HG02885 (cell line): ENCODE measurements around the gene GAMT.

Source experiments
- ATAC-seq: cut with Tn5 transposase; IDR thresholded peaks from one replicate; pipeline ENCODE4 v1.9.1; 2021; ENCODE audit warnings: mild to moderate bottlenecking; ENCODE audit not compliant: unreplicated experiment, poor library complexity

Gene GAMT

DNA sequence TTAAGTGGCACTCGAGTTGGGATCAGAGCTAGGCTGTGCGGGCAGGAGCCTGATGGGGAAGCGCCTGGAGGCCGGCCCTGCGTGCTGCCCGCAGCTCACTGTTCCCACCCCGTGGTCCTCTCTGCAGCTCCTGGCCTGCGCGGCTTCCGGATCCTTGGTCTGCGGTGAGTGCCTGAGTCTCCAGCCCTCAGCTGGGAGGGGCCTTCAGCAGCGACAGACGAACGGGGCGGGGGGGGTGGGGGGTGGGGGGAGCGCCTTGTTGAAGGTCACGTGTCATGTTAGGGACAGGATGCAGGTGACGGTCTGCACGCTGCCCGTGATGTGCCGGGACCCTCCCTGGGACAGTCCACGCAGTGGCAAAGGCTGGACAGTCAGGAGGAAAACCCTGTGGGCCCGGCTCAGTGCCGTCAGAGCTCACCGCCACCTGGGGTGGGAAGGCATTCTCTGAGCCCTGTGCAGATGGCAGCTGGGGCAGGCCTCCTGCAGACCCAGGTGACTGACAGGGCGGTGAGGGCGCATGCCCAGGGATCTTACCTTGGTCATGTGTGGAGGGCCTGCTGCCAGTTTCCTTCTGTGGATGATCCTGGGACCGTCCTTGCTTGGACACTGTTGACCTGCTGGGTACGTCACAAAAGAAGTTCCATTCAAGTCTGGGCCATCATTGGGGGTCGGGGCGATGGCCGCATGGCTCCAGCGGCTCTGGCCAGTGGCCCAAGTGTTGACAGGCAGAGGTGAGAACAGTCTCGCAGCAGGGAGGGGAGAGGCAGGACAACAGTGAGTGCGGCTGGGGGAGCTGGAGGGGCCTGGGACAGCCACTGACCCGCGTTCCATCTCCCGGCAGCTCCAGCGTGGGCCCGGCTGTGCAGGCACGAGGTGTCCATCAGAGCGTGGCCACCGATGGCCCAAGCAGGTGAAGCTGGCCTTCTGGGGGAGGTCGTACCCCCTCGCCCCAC lies 13.4 kb downstream of the GAMT start:
- no peak for ATAC-seq

DNA sequence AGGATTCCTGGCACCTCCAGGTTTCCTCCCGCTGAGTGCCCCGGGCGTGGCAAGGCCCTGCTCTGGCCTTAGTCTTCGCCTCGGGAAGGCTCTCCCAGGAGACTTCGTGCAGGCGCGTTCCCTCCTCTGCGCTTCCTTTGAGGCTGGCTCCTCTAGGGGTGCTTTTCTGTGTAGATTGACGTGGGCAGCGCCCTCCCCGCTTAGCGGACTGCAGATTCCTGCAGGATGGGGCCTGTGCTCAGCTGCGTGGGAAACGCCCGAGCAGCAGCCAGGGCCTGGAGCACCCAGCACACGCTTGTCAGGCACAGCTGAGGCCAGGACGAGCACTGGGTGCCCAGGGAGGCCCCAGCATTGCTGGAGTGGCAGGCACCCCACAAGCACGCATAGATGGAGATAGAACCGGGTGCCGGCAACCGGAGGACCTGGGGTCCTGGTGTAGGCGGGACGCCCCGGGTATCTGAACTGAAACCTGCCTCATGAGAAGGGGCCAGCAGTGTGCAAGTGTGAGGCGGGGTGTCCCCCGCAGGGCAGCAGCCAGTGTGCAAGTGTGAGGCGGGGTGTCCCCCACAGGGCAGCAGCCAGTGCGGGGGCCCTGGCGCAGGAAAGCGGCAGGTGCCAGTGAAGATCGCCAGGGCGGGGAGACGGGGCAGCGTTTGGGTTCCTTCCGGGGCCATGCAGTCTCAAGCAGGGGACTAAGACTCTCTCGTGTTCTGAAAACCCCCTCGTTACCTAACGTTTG lies 14.2 kb downstream of the GAMT start:
- ATAC-seq, result no peak

DNA sequence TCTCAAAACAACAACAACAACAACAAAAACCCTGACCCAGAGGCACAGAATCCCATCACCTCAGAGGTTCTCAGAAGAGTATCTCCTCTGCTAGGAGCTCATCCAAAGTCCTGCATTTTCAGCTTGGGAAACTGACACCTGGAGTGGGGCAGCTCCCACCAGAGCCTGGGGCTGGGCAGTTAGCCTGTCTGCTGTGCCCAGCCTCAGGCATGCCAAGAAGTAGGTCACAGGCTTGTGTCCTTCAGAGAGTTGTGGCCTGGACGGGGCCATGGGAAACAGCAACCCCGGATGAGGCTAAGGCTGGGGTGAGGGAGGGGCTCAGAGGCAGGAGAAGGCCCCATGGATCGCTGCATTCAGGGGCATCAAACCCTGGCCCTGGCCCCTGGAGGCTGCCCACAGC lies 15.5 kb downstream of the GAMT start:
- ATAC-seq, result no peak

DNA sequence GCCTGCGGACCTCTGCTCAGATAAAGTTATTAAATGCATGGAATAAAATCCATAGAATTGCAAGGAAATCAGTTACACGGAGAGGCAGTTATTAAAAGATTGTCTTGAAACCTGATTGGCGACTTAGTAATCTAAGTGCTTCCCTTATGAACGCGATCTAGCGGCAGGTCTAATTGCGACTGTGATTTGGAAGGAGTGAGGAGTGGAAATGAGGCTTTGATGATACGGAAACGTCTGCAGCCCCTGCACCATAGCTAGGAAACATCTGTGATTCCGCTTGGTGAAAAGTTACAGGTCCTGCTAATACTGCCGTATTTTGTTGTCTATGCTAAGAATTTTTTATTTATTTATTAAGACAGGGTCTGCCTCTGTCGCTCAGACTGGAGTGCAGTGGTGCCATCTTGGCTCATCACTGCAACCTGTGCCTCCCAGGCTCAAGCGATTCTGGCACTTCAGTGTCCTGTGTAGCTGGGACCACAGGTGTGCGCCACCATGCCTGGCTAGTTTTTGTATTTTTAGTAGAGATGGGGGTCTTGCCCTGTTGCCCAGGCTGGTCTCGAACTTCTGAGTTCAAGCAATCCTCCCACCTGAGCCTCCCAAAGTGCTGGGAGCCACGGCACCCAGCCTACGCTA lies 16.7 kb downstream of the GAMT start:
- ATAC-seq, result no peak

DNA sequence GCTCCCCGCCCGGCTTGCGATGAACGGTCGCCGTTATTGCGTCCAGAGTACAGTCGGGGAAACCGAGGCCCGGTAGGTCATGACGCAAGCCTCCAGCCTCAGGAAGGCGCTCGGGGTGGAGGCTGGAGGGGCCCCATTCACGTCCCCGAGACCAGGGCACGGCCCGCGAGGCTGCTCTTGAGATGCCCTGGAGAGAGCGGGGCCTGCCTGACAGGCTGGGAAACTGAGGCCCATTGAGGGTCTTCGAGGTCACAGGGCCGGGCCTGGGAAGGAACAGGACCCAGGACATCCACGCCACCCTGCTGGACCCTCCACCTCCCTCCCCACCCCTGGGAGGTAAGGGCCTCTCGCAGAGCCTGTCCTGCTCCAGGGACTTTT lies 17.3 kb downstream of the GAMT start:
- no peak for ATAC-seq

DNA sequence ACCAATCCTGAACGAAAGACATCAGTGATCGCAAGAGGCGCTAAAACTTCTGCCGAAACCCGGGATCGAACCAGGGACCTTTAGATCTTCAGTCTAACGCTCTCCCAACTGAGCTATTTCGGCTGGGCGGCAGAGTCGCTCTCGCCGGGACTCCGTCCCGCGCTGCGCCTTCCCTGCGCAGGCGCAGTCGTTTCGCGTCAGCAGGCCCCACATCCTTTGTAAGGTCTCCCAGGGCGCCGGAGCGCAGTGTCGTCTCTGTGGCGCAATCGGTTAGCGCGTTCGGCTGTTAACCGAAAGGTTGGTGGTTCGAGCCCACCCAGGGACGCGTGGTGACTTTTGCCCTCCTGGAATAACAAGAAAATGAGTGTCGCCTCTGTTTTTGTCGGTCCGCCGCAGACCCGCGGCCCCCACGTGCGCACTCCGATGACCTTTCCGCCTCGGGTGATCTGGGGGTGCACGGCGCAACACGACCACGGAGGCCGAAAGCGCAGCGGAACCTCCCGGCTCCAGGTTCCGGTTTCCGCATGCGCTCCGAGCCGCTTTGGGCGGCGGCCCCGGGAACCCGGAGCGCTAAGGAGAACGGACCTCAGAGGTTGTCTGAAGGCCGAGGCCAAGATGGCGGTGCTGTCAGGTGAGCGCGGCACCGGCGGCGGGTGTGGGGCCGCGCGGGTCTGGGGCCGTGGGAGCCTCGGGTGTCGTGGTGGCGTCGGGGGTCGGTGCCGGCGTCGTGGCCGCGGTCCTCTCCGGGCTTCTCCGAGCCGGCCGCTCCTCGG lies 17.8 kb downstream of the GAMT start, which contains the start of gene NDUFS7:
NDUFS7 (plus strand) TSS at position 596 of the 773 bp plus-strand sequence; CDS start at position 616, 20 bp downstream.
- peak; percentile 81 for ATAC-seq

DNA sequence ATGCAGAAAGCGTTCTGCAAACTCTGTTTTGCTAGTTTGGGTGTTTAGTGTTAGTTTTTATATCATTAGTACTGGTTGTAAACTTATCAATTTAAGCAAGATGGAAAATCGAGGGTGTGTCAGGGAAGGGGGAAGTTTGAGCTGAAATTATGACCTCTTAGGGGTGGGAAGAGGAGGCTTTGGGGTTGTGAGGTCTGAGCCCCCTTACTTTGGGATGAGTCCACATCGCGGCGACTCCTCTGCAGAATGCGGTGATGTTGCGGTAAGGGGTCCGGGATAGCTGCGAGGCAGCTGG lies 18.4 kb downstream of the GAMT start:
- ATAC-seq, result no peak

DNA sequence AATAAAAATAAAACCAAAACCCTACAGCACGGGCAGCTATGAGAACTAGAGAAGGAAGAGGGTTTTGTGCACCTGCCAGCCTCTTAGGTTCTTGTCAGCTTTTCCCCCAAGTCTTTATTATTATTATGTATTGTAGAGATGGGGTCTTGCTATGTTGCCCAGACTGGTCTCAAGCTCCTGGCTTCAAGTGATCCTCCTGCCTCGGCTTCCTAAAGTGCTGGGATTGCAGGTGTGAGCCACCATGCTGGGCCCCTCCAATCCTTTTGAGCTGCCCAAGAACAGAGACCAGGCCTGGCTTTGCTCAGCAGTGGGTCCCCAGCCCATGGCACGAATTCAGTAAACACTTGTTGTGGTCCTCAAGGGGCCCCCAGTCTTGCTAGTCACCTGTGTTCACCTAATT lies 19.1 kb downstream of the GAMT start:
- no peak for ATAC-seq

DNA sequence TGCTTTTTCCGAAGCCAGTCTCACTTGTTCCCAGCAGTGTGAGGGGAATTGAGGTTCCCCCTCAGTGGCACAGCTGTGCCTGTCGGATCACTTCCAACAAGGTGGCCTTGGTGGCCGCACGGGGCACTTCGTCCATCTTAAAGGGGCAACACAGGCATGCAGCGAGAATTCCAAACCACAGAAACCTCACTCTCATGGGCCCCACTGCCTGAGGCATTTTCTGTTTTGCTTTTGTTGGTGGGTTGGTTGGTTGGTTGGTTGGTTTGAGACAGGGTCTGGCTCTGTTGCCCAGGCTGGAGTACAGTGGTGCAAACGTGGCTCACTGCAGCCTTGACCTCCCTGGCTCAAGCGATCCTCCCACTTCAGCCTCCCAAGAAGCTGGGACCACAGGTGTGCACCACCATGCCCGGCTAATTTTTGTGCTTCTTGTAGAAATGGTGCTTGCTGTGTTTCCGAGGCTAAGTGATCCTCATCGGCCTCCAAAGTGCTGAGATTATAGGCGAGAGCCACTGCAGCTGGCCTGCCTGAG lies 21.3 kb downstream of the GAMT start:
- ATAC-seq, result no peak

DNA sequence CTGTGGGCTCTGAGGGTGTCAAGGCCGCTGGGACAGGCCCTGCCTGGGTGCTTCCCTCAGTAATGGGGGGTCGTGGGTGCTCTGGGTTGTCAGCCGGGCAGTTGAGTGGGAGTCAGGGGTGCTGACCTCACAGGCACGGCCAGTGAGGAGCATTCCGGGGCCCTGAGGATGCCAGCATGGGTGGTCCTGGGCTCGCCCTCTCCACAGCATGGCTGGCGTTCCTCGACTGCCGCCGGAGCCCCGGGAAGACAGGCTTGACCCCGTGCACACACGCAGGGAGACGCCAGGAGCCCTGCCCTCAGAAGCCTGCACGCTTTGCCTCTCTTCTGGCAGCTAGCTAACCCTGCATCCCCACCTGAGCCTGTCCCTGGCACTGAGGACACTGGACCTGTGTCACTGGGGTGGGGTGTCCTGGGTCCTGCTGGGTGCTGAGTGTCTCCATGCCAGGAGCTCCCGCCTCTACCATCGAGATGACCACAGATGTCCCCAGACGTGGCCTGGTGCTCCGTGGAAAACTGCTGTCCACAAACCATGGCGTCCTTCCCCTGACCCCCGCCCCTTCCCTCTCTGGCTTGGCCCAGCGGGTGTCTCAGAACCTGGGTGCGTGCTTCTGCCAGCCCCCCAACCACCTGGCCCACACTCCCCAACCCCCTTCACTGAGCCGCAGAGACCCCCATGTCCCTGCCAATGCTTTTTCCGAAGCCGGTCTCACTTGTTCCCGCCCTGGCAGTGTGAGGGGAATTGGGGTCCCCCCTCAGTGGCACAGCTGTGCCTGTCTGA lies 22.0 kb downstream of the GAMT start:
- no peak for ATAC-seq

DNA sequence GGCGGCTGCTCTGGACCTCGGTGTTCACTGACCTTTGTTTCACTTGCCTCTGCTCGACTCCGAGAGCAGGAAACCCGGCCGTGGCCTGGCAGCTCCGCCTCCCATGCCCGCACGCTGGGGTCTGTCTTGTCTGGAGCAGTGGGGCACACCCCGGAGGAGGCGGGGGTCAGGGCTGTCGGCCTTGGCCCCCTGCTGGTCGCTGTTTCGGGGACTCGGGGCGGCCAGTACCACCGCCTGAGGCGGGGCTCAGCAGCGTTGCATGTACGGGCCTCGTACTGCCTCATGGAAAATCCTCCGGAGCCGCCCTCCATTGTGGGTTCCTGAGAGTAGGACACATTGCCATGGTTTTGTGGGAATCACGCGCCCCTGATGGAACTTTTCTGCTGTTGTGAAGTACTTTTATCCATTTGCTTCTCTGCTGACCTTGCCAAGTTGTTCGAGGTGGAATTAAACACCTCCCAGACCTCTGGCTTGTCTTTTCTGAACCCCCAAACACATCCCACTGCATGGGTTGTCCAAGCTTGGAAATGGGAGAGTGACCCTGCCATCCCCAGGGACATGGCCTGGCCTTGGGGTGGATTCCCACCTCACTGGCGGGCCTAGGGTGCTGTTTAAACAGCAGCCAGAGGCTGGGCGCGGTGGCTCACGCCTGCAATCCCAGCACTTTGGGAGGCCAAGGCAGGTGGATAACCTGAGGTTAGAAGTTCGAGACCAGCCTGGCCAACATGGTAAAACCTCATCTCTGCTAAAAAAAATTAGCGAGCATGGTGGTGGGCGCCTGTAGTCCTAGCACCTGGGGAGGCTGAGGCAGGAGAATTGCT lies 23.2 kb downstream of the GAMT start:
- ATAC-seq, result no peak

DNA sequence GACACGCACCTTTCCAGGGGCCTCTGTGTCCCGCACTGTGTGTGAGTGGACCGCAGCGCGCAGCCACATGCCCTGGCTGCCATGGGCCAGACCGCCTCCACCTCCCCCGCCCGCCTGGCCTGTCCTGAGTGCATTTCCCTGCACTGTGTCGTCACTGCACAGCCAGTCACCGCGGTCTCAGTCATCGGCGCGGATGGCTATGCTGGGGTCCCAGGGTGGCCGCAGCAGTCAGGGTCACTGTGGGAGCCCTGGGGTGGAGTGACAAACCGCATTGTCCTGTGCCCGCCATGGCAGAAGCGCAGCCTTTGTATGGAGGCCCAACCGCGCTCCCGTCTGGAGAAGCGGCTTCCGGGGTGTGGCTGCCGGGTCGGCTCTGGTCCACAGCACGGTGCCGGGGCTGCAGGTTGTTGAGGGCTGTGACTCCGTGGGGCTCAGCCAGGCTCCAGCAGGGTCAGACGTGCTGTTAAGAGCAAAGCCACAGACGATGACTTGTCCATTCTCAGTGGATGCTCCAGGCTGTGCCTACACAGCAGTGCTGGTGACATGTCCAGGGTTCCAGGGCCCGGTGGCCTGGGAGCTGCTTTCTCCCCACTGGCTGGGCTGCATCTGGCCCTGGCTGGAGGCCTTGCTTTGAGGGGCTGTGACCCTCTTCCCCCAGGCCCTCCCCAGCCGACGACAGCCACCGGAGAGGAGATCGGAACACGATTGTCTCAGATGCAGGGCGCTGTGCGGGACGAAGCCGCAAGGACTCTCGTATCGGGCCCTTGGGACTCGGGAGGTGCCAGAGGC lies 24.0 kb downstream of the GAMT start:
- no peak for ATAC-seq

DNA sequence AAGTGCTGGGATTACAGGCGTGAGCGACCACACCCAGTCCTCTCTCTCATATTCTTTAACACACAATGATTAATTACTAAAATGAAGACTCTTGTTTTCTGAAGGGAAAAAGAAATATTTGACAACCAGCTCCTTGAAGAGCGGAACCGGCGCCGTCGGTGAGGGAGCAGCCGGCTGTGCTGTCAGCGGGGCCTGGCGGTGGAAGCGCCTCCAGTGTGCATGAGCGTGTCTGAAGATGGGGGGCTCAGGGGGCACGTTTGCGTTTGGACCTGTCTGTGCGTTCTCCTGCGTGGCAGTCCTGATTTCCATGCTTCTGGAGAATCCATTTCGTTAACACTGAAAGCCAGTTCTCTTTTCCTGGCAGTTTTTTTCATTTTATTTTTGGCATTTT lies 24.9 kb downstream of the GAMT start:
- no peak for ATAC-seq

DNA sequence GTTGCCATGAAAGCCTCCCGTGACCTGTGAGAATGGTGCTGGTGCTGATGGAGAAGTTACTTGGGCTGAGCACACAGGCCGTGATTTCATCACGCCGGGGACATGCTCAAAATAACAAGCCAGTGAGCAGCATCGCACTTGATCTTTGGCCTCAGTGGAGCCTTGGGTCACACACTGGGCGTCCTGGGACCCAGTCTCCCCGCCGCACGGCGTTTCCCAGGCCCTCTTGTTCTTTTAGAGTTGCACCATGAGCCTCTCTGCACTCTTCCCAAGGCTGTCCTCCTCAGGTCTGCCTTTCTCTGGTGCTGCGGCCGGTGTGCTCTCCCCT lies 27.1 kb downstream of the GAMT start:
- no peak for ATAC-seq

DNA sequence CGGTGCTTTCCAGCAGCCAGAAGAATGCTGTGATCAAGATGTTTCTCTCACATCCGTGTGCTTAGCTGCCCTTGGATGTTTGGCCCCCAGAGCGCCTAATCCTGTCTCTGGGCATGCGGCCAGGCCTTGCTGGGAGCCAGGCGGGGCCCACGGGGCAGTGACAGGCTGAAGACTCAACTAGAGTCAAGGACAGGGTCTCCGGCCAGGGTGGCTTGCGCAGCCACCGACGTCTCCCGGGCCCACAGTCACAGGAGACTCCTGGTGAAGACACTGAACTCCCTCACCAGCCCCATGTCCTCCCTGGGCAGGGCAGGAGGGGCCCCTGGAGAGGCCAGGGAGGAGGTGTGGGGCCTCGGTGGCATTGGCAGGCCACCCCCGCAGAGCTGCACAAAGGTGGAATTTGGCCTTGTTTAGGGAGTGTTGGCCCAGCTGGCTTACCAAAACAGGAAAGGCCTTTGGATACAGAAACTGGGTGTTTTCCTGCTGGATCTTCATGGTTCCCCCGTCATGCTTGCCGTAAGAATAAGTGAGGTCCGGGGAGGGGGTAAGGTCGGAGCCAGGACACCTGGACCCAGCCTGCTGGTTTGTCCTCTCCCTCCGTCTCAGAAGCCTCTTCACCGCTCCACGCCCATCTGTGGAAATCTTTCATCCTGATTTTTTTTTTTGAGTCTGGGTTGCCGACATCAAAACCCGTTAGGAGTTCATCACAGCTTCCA lies 27.6 kb downstream of the GAMT start:
- no peak for ATAC-seq

DNA sequence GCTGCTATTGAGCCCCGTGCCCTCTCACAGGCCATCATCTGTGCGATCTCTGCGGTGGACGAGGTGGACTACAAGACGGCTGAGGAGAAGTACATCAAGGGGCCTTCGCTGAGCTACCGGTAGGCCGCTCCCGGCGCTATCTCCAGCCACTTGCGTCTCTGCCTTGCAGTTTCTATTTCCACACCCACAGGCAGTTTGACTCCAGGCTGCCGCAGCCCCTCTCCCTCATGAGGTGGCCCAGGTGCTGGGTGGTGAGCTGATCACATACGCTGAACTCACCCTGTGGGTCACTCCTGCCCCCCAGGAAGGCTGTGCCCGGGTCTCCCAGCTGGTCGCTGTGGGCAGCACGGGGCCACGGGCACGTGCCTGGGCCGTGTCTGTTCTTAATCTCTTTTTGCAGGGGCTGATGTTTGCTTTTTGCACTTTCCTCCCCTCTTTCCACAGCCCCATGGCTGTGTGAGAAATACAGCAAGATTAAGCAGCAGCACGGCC lies 28.3 kb downstream of the GAMT start:
- ATAC-seq, result no peak
